SK-MEL-5 (cell line): ENCODE measurements around the gene EPB41L3. TPM values are rescaled to one million over a fixed set of nuclear protein-coding genes. Genes with fewer than 3 reads are reported as not detected.

ENCODE experiments used
- DNase-seq: peaks from one replicate; pipeline ENCODE4 v3.0.0-alpha.2; 2016; ENCODE audit warnings: low read depth, low spot score
- in situ Hi-C: cut with HindIII; loops from 2 replicates; pipeline ENCODE4 v1.10.0; 2016; ENCODE audit warnings: low sequenced_read_pairs, high pct_unique_total_duplicates, low pct_unique_long_range_greater_than_20kb
- total RNA-seq: library from RNA; depleted of rRNA; stranded (reverse); fragments of >200 nt; shearing (Covaris generic); gene quantifications from 2 replicates; pipeline ENCODE4 v1.2.3, GENCODE V29; 2014

The EPB41L3 gene
- total RNA-seq, 1 experiment from 2014 or later: 107 TPM

DNA sequence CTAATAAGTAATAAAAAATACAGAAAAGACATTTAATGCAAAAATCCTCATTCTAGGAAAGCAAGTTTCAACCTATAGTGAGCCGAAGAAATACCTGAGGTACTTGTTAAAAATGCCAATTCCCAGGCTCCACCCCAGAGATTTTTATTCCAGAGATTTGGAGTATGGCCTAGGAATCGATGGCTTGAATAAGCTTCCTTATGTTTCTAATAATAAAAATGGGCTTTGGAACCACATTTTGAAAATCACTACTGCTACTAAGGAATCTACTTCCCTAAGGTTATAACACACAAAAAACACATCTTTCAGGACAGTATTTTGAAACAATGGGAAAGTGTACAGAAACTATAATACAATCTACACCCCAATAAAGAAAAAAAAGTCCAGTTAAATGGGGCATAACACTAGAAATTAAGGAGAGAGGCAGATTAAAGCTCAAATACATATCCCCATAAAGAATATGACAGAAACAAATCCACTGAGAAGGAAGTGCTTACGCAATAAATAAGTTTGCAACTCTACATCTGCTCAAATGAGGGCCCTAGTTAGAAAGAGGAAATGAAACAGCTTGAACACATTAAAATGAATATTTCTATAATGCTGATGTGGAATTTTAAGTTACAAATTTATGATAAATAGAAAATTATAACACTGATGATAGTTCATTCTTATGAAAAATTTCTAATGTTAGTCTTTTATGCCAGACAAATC lies 103.7 kb downstream of the EPB41L3 start:
- in situ Hi-C loops: no loop called here
- DNase-seq: no peak

DNA sequence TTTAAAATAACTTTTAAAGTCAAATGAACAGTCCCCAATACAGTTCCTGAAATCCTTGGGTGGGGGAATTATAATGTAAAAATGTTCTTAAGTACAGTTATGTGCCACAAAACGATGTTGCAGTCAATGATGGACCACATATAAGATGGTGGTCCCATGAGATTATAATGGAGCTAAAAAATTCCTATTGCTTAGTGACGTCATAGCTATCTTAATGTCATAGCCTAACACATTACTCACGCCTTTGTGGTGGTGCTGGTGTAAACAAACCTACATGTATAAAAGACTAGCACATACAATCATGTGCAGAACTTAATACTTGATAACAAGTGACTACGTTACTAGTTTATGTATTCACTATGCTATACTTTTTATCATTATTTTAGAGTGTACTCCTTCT lies 109.4 kb downstream of the EPB41L3 start:
- DNase-seq: no peak
- in situ Hi-C loops: no loop called here

DNA sequence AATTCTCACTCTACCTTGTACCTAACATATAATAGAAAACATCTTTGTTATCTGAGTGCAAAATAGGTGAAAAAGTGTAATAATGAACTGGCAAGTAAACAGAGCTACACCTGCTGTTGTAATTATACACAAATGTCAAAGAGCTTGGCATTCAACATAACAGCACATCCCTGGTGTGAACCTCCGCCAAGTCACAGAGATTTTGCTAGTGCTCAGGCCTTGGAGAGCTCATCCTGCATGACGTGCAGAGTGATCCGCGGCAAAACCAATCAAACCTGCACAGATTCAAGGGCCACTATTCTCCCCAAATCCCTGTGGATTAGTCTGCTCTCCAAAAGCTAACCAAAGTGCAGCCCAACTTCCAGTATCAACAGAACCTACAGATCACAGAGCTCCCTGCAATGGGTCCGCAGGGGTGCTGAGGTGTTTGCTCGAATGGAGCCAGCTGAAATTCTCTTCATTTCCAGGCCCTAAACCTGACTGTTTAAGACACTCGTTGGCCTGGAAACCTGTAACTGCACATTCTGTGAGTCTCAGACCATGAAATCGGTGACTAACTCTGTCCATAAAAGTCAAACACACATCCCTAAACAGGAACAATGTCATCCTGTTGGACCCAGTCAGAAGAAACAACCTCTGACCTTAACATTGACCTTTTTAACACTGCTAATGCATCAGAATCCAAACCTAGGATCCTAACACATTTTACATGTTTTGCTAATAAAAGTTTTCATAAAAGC lies 111.8 kb downstream of the EPB41L3 start:
- in situ Hi-C loops: no loop called here
- DNase-seq: no peak

DNA sequence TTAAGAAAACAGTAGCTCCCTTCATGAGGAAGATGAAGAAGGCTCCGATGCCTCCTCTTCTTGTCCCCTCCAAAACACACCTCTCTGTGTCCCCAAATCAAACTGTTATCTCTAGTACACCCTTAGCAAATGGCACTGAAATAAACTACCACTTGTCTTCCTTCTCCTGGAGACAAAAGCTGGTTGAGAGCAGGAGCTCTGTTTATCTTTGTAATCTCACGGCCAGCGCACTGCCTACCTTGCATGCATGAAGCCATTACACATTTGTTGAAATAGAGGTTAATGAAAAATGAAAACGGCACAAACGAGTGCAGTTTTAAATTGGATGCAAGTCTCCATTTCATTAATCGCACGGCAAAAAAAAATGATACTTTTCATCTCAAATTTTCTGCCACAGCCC lies 113.7 kb downstream of the EPB41L3 start:
- no peak for DNase-seq
- in situ Hi-C loops: no loop called here

DNA sequence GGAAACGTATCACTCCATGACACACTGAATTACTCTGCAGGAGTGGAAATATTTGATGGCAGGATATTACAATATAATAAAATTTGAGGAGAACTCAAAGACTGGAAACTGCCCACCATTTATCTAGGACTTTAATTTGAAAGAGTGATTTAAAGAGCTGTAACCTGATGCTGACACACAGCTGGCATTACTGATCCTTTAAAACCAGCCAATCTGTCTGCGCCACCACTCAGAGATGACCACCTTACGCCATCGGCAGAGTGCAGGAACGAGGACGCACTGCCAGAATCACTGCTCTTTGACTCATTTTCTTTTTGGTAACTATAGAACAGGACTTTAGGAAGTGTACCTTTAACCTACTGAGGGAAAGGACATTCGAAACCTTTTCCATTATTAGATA lies 114.1 kb downstream of the EPB41L3 start:
- in situ Hi-C loops: no loop called here

DNA sequence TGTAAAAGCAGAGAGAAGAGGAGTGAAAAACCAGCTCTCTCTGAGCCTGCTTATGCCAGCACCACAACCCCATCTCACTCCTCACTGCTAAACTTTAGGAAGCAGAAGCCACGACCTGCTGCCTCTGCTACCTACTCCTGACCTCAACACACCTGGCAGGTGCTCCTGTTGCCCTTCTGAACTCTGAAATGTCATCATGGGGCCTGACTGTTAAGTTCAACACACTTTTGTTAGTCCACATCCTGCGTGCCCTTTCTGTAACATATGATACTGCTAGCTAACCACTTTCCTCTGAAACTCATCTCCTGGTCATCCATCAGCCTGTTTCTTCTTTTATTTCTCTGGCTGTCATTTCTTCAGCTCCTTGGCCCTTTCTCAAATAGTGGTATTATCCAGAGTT lies 118.1 kb downstream of the EPB41L3 start:
- DNase-seq: no peak
- in situ Hi-C loops: no loop called here

More for the DNA sequence above, 114.1 kb downstream of the EPB41L3 start:
- DNase-seq: no peak

DNA sequence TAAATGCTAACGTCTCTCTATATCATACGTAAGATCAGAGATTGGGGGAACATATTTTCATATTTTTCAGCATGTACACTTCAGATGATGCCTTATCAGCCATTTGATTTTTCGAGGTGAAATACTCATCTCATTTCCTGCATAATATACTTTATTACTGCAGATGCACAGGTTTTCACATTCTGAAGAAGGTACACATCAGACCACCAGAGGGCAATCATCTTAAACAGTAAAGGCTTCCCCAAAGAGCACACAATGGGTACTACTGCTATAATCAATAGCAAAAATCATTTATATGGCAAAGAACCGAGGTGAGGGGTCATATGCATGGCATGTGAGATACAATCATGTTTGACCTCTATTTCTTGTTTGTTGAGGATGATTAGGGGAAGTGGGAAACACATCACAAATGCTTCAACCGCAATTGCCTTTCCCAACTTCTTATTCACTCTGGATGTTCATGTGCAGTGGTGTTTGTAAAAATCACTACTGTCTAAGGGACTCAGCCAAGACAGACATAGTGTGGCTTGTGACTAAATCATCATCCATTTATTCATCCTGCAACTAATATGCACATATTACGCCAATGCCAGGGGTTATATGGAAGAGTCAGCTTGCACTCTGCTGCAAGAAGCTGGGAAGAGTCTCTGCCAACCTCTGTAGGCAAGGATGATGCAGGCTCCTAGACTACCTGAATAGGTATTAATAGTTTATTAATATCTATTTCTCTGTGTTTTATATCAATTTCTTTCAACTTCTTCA lies 118.7 kb downstream of the EPB41L3 start:
- peak; percentile 68 for DNase-seq
- in situ Hi-C loops: no loop called here

DNA sequence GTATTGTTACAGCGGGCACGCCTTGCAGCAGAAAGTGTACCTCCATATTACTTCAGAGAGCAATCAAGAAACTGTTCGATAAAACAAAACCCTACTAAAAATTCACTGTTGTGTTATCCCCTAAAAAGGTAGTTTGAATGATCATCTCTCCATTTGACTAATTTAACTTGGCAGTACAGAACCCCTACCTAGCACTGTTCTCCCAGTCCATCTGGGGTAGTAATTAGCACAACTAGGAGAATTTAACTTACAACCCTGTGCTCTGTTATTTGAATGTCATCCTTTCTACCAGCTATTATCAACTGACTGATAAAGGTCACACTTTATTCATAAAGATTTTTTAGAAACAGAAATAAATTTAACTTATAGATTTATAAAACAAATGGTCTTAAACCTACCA lies 121.2 kb downstream of the EPB41L3 start:
- in situ Hi-C loops: no loop called here

DNA sequence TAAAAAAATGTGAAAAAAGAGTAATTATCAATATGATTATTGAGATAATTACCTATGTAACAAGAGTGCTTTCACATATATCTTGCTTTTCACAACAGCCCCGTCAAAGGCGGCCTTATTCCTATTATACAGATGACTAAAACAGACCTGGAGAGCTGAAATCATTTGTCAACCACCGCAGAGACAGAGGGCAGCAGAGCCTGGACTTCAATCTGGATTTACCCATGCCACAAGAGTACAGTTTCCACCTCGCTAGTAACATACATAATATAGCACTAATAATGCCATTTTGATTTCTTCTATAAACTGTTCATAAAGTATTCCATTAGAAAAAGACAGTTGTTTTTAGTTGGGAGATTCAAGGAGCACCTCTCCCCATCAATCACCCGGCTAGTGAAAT lies 121.8 kb downstream of the EPB41L3 start:
- in situ Hi-C loops: no loop called here
- no peak for DNase-seq

More for the DNA sequence above, 121.2 kb downstream of the EPB41L3 start:
- no peak for DNase-seq

DNA sequence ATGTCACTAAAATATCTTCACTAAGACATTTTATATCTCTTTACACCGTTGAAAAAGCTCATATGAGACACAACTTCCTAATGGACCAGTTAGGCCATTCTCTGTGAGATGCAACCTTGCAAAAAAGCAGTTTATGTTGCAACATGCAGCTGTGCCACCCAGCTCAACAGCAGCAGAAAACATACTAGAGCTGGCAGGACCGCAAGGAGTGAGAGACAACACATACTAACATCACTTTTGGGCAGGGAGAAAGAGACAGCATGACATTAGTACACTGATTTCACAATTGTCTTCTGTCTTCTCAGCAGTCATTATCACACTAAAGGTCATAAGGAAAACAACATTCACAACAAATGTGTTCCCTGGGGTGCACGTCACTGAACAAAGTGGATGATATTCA lies 122.9 kb downstream of the EPB41L3 start:
- in situ Hi-C loops: no loop called here
- DNase-seq: no peak

DNA sequence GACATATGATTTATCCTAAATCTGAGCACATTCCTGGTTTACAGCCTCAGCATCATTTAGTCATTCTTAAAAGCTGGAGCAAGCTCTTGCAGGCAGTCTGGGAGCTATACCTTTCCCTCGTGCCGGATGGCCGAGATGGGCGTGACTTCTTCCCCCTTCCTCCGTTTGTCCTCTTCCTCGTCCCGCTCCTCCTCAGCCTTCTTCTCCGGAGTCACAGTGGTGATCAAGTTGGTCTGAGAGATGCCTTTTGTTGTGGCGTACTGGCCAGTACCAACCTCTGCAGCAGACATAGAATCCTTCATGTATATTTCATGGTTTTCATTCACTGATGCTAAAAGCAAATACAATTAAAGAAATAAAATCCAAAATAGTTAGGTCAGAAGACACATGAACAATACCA lies 124.2 kb downstream of the EPB41L3 start:
- in situ Hi-C loops: no loop called here
- DNase-seq: no peak

DNA sequence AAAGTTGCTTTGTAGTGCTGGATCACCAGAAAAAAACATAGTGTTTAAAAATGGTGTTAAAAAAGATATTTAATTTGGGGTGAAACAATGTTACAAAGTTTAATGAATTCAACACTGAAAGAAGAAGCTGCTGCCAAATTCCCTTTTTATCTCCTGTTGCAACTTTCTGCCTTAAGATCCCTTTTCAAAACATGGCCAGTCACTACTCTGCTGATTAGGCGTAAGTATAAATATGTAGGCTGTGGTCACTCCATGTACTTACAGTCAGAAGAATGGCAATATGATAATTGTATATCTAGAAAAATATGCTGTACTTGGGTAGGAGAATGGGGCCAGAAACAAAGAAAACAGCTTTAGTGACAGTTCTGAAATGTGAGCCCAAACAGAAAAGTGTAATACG lies 124.8 kb downstream of the EPB41L3 start:
- no peak for DNase-seq
- in situ Hi-C loops: no loop called here

DNA sequence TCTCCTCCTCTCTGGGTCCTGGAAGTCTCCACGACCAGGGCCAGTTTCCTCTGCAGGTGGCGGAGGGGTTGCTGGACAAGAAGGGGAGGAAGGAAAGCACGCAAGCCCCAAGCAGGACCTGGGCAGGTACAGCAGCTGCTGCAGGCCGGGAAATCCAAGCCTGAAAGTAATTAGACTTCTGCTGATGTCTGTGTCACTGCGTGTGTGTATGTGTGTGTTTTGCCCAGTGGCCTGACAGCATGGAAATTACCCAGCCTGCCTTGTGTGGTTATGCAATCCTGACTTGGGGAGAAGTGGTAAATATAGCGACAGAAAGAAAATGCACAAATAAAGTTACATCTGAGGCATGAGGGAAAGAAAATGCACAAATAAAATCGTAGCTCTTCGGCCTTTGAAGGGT lies 126.5 kb downstream of the EPB41L3 start:
- in situ Hi-C loops: no loop called here
- DNase-seq: no peak

DNA sequence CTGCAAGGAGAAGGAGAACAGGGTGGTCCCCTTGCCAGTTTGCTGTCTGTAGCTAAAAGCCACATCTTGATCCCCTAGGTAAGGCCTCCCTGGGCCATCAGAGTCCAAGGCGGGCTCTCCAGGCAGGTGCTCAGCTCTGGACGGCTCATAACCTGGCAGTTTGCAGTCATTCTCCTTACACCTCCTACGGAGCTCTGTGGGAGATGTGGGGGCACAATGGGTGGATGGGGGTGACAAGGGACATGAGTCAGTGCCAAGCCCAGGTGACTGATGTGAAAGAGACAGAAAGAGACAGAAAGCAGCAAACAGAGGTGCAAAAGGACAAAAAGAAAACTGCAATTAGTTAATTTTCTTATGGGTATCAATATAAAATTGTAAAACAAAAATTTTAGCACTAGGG lies 127.7 kb downstream of the EPB41L3 start:
- DNase-seq: no peak
- in situ Hi-C loops: no loop called here

DNA sequence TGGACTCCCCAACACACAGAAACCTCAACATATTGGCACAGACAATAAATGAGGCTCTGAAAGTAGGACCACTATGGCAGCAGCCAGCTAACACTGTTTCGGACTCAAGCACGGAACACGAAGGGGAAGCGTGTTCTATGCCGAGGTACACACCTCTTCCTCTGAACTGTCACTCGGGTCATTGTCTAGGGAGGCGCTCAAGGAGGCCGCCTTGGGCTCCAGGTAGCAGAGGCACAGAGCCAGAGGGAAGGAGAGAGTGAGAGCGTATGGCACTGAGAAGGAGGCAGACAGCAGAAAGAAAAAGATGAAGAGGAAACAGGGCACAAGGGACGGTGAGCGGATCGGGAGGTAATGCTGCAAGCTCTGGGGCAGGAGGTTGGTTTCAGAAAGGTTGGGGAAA lies 128.1 kb downstream of the EPB41L3 start:
- in situ Hi-C loops: no loop called here
- no peak for DNase-seq

DNA sequence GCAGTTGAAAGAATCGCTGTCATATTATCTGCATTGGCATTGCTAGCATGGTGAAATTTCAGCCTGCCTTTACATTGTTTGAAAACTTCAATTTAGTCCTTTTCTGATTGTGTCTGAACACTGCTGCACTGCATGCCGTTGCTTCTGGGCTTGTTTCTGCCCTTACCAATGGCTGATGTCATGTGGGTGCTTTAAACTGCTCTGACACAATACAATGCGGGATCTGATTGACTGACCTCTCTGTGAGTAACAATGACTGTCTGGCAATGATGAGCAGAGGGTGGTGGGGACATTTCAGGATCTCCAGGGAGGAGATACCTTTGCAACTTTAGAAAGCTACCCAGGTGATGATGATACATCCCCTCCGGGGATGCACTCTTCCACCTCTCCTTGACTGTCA lies 128.8 kb downstream of the EPB41L3 start:
- no peak for DNase-seq
- in situ Hi-C loops: no loop called here

DNA sequence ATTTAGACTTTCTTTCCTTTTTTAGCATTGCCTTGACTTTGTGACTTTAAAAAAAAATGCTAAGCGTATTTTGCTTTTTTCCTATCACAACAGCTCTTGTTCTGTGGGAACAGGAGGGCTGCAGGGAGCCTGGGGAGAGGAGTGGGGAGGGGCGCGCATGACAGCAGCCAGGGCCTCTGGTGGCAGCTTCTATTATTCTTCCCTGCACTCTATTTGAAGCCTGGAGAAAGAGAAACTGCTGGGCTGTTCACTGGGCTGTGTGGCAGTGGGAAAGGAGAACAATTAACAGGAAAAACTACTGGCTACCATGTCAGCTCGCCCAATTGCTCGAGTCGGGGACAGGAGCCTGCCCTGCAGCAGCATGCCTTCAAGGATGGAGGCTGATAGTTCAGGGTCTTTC lies 129.3 kb downstream of the EPB41L3 start:
- DNase-seq: no peak
- in situ Hi-C loops: no loop called here

DNA sequence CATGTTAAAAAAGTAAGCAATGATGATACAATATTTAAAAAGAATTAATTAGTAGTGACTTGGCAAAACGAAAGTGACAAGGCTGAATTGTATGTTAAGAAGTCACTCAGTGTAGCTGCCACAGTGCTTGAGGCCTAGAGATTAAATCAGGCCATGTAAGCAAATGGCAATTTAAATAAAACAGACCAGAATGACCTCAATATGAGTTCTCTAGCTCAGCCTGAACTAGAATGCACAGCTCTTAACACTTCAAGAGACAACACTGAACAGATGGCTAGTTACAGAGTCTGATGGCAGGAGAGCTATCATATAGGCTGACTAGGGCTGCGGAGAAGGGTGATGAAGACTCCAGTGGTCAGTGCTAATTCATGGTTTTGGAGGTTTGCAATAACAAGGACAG lies 130.3 kb downstream of the EPB41L3 start:
- DNase-seq: no peak
- in situ Hi-C loops: no loop called here

DNA sequence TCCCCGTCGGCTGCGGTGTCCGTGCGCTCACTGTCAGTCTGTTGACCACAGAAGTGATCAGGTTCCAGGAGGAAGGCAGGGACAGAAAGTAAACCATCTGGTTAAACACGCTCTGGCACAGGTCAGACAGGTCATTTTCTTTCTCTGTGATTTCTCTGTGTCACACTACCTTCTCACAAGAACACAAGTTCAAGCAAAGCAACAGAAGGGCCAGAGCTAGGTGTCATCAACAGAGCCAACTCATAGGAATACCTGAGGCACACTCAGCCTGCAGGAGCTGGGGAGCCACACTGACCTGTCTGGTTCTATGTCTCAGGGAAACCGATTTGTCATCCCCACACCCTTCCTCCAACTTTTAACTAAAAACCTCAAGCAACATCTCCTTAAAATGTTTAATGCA lies 133.2 kb downstream of the EPB41L3 start:
- in situ Hi-C loops: no loop called here
- no peak for DNase-seq
